Left ventricle myocardium inferior (tissue), 1 donor: ENCODE measurements around the gene BCAR3. TPM values are rescaled to one million over a fixed set of nuclear protein-coding genes. Genes with fewer than 3 reads are reported as not detected.
A peak's percentile ranks its signal among the peaks of the same experiment; 100 is the strongest.

Source experiments
- DNase-seq: peaks from one replicate; pipeline ENCODE4 v3.0.0-alpha.2; 2020
- H3K27ac ChIP-seq: fragments of 200-600 bp; replicated peaks from 2 replicates; pipeline ENCODE4 v1.8.0; 2021
- H3K27me3 ChIP-seq: fragments of 200-600 bp; 2 replicates; pipeline ENCODE4 v1.8.0; 2021; ENCODE audit warnings: low read depth
- H3K36me3 ChIP-seq: fragments of 200-600 bp; 2 replicates; pipeline ENCODE4 v1.8.0; 2021
- H3K4me1 ChIP-seq: fragments of 200-600 bp; 2 replicates; pipeline ENCODE4 v1.8.0; 2021
- H3K4me3 ChIP-seq: fragments of 200-600 bp; 2 replicates; pipeline ENCODE4 v1.8.0; 2021; ENCODE audit warnings: mild to moderate bottlenecking, moderate library complexity
- H3K9me3 ChIP-seq: fragments of 200-600 bp; replicated peaks from 2 replicates; pipeline ENCODE4 v1.8.0; 2021
- intact Hi-C: fragments of 100-400 bp; cut with micrococcal nuclease; formaldehyde crosslinking; loops from one replicate; pipeline ENCODE4 v1.11.0; 2022
- total RNA-seq: library from RNA; stranded (reverse); fragmentation: NEBNext Ultra II Directional; extraction: Animal tissue kit (Norgen Biotek cat#: 25700); gene quantifications from one replicate; pipeline ENCODE4 v1.2.1, GENCODE V29; 2021
- TF ChIP-seq, protein P1 (sequence below): fragments of 200-600 bp; IDR thresholded peaks from 2 replicates; pipeline ENCODE4 v1.8.0; 2021; ENCODE audit warnings: antibody characterized with exemption, mild to moderate bottlenecking, borderline replicate concordance
- donor health status: DM: no; HTN: yes; CAD: no; lungs with severe emphysema.

The BCAR3 gene
- total RNA-seq, 1 donor from 2014 or later: 23.5 TPM

DNA sequence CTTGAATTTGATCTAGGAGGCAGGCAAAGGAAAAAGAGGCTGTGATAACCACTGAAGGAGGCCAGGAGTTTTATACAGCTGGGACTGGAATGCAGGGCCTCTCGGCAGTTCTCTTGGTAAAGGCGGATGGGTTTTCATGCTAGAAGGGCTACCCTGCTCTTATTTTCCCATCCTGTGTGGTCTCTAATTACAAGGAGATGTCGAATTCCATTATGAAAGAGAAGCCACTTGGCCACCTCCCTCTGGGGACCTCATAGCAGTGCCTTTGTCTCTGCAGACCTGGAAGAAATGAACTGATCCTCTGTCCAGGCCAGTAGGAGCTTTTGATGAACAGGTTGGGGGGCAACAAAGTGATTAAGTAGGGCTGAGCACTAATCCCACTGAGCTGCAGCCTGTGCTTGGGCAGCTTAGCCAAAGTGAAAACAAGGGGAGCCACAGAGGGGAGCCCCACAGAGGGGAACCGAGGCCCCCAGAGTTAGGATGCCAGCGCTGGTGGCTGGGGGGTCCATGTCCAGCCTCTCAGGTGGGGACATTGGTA, 42.2 kb upstream of the BCAR3 start:
- Histone ChIP-seq H3K36me3 (no peaks in the 10 kb centered on the region), H3K4me1 (peaks cover 61% of the 10 kb centered on the region), H3K27me3 (no peaks in the 10 kb centered on the region), H3K4me3 (no peak overlapping the region), H3K27ac (peak overlapping the region; percentile 89), H3K9me3 (no peaks in the 10 kb centered on the region)
- intact Hi-C loops: no loop called here
- TF ChIP-seq, protein P1, sequence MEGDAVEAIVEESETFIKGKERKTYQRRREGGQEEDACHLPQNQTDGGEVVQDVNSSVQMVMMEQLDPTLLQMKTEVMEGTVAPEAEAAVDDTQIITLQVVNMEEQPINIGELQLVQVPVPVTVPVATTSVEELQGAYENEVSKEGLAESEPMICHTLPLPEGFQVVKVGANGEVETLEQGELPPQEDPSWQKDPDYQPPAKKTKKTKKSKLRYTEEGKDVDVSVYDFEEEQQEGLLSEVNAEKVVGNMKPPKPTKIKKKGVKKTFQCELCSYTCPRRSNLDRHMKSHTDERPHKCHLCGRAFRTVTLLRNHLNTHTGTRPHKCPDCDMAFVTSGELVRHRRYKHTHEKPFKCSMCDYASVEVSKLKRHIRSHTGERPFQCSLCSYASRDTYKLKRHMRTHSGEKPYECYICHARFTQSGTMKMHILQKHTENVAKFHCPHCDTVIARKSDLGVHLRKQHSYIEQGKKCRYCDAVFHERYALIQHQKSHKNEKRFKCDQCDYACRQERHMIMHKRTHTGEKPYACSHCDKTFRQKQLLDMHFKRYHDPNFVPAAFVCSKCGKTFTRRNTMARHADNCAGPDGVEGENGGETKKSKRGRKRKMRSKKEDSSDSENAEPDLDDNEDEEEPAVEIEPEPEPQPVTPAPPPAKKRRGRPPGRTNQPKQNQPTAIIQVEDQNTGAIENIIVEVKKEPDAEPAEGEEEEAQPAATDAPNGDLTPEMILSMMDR: no peak
- DNase-seq: no peak

DNA sequence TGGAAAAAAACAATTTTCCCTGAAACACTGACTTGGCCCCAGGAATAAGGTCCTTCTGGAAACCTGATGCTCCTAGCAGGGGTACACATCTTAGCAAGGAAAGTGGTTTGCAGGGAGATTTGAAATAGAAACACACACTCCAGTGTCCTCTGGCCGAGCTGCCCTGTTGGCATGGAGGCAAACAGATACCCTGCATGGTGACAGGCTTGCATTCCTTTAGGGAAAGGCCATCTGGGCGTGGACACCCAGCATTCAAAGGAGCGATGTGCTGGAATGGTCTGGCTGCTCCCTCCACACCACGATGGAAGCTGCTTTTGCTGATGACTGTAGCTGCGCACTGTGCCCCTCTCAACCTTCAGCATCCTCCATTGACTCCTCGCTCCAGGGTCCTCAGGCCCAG, 41.5 kb upstream of the BCAR3 start:
- intact Hi-C loops: no loop called here
- Histone ChIP-seq H3K4me1 (peaks cover 55% of the 10 kb centered on the region), H3K4me3 (peak overlapping the region; percentile 9), H3K27ac (peak overlapping the region; percentile 89), H3K9me3 (no peaks in the 10 kb centered on the region), H3K27me3 (no peaks in the 10 kb centered on the region), H3K36me3 (no peaks in the 10 kb centered on the region)
- peak; percentile 54 for DNase-seq
- TF ChIP-seq, protein P1: no peak

DNA sequence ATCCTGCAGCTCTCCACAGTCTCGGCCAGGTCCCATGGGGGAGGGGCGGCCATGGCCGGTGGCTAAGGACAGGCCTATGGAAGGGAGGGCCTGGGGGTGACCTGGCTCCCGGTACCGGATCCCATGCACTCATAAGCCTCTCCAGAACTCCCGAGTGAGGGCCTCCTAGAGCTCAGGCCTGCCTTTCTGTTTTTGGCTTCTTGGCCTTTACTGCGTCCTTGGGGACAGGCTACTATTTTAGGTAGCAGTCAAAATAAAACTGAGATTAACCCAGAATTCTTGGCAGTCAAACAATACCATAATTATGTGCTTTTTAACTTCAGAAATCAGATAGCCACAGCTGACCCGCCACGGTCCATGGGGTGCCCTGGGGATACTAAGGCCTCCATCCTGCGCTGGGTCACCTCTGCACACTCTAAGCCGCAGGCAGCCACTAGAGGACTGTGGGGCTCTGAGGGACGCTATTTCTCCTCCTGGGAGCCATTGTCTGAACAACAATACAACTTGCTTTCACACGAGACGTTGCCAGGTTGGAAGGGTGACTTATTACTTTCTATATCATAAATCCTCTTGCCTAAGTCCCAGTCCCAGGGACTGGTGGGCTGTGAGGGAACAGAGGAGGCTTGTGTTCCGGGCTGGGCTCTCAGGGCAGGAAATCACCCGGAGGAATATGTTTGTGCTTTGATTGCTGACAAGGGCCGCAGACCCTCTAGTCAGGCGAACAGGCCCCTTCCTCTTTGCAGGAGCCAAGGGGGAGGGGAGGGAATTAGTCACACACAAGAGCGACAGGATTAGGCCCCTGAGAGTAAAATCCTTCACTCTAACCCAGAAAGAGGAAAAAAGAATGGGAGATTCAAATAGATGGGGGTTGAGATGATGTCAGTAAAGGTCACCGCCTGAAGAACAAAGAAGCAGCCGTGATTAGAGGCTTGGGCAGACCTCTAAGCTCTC, 40.7 kb upstream of the BCAR3 start:
- Histone ChIP-seq H3K9me3 (no peaks in the 10 kb centered on the region), H3K27me3 (no peaks in the 10 kb centered on the region), H3K36me3 (no peaks in the 10 kb centered on the region), H3K27ac (peak overlapping the region; percentile 89), H3K4me1 (peaks cover 52% of the 10 kb centered on the region), H3K4me3 (peak overlapping the region; percentile 9)
- intact Hi-C loops: no loop called here
- TF ChIP-seq, protein P1: peak; percentile 54
- DNase-seq: peak; percentile 72

DNA sequence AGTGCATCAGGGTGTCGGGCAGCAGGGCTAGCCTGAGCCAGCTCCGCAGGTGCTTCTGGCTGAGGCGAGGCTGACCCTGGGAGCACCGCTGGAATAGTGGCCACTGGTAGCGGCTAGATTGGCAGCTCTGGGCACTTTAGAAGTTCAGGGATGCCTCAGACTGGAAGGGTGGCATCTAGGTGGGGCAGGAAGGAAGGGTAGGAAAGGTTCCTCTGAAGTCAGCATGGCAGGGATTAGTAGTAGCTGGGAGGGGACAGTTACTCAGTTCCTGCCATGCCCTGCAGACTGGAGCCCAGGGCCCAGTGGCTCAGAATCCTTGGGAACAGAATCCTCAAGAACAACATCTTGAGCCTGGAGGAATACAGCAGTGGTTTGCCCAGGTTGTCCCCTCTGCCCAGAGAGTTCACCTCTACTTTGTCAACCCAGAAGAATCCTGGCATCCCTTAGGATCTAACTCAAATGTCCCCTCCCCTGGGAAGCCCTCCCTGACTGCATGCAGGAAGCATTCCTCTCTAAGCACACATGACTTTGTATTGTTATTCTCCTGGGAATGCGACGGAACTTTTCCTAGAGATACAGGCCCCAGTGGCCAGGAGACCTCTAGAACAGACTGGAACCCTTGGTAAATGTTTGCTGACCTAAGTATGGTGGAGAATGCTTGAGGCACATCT, 39.5 kb upstream of the BCAR3 start:
- no peak for DNase-seq
- H3K27me3 ChIP-seq: no peaks in the 10 kb centered on the region
- intact Hi-C loops: no loop called here
- peaks cover 59% of the 10 kb centered on the region for H3K4me1 ChIP-seq
- H3K4me3 ChIP-seq: no peak overlapping the region
- TF ChIP-seq, protein P1: no peak
- H3K27ac ChIP-seq: peak overlapping the region; percentile 89
- no peaks in the 10 kb centered on the region for H3K9me3 ChIP-seq
- H3K36me3 ChIP-seq: no peaks in the 10 kb centered on the region

DNA sequence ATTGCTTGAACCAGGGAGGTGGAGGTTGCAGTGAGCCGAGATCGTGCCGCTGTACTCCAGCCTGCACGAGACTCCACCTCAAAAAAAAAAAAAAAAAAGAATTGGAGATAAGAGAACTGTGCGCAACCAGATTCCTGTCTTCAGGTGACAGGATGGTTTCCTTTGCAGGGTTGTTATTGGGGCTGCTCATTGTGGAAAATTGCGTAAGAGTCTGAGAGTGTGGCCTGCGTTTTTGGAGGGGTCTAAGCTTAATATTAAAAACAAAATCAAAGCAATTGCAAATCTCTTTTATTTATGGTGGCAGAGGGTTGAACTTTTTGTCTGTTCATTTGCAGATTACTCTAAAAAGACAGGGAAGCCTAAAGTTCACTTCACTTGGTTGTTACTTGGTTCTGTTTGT, 36.0 kb upstream of the BCAR3 start:
- Histone ChIP-seq H3K9me3 (no peaks in the 10 kb centered on the region), H3K27me3 (no peaks in the 10 kb centered on the region), H3K4me3 (no peak overlapping the region), H3K36me3 (no peaks in the 10 kb centered on the region), H3K4me1 (peaks cover 47% of the 10 kb centered on the region), H3K27ac (no peak overlapping the region)
- TF ChIP-seq, protein P1: no peak
- intact Hi-C loops: no loop called here
- no peak for DNase-seq
